ENCODE data around the gene SYTL3.

DNA sequence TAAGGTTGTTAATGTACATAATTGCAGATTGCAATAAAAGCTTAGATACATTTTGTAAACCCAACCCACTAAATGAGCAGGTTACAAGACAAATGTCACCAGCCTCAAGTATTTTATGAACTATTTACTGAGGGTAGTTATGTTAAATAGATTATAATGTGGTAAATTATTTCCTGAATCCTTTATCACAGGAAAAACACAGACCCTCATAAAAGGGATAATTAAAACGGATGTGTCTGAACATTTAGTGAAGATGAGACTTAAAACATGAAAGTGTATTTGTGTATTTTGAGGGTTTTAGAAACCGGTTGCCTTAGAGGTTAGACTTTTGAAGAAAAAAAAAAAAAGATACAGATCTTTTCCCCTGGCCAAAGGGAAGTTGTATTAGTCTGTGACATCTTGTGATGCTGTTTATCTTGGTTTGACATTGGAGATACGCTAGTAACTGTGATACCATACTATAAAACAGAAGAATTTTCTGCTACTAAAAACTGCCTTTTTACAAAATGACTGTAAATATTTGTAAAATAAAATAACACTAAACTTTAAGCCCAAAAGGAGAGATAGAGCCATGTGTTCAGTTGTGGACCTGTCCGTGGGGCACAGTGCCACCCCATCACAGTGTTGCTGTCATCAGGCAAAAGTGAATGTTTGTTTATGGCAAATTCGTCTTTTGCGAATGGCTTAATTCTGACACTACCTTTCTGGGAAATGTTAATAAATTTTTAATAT lies 15.0 kb upstream of the SYTL3 start:
- no peak for TF ChIP-seq POLR2A (IDR thresholded peaks at IDR 0.05)
- TF ChIP-seq, protein P1, sequence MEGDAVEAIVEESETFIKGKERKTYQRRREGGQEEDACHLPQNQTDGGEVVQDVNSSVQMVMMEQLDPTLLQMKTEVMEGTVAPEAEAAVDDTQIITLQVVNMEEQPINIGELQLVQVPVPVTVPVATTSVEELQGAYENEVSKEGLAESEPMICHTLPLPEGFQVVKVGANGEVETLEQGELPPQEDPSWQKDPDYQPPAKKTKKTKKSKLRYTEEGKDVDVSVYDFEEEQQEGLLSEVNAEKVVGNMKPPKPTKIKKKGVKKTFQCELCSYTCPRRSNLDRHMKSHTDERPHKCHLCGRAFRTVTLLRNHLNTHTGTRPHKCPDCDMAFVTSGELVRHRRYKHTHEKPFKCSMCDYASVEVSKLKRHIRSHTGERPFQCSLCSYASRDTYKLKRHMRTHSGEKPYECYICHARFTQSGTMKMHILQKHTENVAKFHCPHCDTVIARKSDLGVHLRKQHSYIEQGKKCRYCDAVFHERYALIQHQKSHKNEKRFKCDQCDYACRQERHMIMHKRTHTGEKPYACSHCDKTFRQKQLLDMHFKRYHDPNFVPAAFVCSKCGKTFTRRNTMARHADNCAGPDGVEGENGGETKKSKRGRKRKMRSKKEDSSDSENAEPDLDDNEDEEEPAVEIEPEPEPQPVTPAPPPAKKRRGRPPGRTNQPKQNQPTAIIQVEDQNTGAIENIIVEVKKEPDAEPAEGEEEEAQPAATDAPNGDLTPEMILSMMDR (IDR thresholded peaks at IDR 0.05), result no peak

Data from prostate gland (tissue), 2 donors.